HK-2 (cell line): ENCODE measurements around the gene FHL2.
"Not testable (repeated sequence)": the region's sequence is repeated elsewhere in the genome, so short reads cannot be mapped to it uniquely, and the experiment has no call there.

ENCODE experiments used
- DNase-seq: peaks from one replicate; pipeline ENCODE4 v3.0.0-alpha.2; 2018; ENCODE audit not compliant: unreplicated experiment

FHL2 gene, protein sequence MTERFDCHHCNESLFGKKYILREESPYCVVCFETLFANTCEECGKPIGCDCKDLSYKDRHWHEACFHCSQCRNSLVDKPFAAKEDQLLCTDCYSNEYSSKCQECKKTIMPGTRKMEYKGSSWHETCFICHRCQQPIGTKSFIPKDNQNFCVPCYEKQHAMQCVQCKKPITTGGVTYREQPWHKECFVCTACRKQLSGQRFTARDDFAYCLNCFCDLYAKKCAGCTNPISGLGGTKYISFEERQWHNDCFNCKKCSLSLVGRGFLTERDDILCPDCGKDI

DNA sequence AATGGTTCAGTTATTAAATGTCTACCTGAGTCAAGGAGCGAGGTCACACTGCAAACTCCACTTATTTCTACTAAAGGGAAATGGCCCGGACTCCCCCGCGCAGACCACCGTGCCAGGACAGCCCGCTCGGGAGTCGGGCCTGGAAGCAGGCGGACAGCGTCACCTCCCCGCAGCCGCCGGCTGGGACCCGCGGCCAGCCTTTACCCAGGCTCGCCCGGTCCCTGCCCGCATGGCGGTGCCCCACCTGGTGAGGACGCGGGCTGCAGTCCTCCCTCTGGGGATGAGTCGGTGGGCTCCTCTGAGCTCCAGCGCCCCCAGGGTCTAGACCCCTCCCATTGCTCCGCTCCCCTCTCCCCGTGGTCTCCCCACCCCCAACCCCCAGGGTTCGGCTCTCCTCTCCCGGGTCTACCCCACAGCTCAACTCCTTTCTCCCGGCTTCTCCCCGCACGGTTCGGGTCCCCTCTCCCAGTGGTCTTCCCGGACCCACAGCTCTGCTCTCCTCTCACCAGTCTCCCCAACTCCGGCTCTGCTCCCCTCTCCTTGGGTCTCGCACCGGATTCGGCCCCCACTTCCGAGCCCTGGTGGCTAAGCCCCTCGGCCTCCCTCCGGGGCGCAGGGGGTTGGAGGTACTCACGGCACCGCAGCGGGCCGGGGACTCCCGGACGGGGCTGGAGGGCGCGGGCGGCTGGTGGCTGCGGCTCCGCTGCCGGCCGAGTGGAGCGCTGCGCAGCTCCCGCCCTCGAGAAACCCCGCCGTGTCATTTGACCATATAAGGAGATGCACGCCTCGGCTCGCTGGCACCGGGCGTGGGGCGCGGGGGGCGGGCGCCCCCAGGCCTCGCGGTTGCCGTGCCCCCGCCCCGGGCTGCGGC, at the start of gene FHL2:
TSS of gene FHL2 (minus strand) at position 716 of the 871 bp plus-strand sequence. CDS start 12,535 bp downstream, outside the sequence.
- peak; percentile 89 for DNase-seq

- no peak for DNase-seq
Observed at GRCh38 chr2:105447476-105447875, 48.6 kb upstream of the FHL2 start.

GRCh38 chr2:105446501-105446900, 47.6 kb upstream of the FHL2 start:
- DNase-seq, result no peak

- no peak for DNase-seq
Observed at GRCh38 chr2:105445976-105446375, 47.1 kb upstream of the FHL2 start.

DNA sequence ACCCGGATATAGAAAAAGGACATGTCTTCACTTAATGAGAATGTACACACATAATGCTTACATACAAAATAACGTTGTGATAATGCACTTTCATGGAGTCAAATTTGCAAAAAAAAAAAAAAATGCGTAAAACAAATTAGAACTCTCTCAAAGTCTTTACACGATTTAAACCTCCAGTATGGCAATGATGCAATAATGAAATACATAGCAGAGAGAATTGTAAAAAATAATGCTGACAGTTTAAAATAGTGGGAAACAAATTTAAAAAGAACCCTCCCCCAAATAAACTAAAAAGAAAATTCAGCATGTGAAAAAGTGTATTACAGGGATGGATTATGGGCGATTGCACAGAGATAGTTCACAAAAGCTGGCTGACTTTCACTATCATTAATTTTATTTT, 46.6 kb upstream of the FHL2 start:
- DNase-seq, result no peak

- no peak for DNase-seq
Observed at GRCh38 chr2:105443617-105444598, 45.1 kb upstream of the FHL2 start.

GRCh38 chr2:105442721-105443120, 43.9 kb upstream of the FHL2 start:
- no peak for DNase-seq

- DNase-seq, result no peak
Observed at GRCh38 chr2:105442056-105442455, 43.2 kb upstream of the FHL2 start.

DNA sequence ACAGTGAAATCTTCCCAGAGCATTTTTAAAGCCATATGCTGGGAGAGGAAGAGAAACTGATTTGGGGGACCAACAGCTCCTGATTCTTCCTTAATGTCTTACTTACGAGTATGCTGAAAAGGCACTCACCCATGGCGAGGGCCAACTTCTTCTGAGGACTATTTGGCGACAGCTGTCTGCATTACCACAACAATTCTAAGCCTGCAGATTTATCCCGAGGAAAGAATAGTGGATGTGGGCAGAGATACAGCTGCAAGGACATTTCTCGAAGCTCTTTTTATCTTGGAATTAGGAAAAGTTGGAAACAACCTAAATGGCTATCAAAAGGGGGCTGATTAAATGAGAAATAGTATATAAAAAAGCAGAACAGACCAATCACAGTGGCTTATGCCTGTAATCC, 40.3 kb upstream of the FHL2 start:
- no peak for DNase-seq

- no peak for DNase-seq
Observed at GRCh38 chr2:105438104-105438929, 39.5 kb upstream of the FHL2 start.

GRCh38 chr2:105437708-105438103, 38.9 kb upstream of the FHL2 start:
- DNase-seq, result no peak

GRCh38 chr2:105432749-105433148, 33.9 kb upstream of the FHL2 start:
- DNase-seq, result no peak

DNA sequence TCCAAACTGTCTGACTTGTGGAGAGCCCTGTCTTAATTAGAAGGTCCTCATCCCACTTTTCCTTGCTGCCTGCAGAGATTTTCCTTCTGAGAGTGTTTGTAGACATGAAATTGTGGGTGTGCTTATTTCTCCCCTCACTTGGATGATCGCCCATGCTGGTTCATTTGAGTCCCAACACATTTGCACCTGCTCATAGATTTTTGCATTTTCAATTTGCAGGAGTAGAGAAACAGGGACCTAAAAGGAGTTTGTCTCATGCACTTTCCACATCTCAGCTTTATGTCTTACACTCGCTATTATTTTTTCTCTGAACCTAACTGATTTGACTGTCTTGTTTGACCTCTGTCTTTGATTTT, 33.2 kb upstream of the FHL2 start:
- DNase-seq, result no peak

DNA sequence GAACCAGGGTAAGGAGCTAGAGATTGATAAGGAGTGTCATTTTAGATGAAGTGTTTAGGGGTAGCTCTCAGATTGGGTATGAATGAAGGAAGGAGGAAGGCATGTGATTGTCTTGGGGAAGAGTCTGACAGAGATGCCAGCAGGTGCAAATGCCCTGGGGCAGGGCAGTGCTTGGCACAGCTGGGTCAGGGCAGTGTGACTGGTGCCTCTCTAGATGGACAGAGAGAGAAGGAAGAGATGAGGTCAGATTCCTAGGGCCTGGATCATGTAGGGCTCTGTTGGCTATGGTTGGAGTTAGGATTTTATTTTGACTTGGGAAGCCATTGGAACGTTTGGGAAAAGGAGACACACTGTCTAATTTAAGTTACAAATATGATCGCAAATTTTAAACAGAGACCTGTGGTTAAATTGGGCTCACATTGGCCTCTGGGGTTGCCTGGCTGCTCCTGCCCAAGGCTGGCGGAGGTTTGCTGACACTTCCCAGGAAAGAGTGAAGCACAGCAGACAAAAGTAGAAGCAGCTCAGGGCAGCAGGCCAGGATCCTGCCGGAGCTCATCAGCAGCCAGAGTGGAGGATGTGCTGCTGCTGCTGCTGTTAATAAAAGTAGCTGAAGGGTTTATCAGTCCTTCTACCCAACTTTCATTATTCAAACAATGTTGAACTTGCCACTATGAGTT, 32.7 kb upstream of the FHL2 start:
- no peak for DNase-seq

- DNase-seq, result no peak
Observed at GRCh38 chr2:105428387-105429018, 29.7 kb upstream of the FHL2 start.

DNA sequence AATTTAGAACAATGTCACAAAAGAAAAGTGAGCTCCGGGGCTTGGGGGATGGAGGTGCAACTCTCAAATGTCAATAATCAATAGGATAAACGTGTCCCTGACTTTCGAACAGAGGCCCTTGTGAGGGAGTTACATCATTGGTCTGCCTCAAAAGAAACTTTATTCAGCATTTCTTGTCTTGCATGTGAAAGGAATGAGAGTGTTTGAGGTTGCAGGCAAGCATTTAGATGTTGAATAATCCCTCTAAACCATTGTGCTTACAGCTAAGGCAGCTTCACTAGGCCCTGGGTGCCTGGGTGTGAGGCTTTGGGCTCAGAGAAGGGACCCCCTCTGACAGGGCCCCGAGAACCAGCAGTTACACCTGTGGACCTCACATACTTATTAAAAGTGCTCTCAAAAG, 28.6 kb upstream of the FHL2 start:
- DNase-seq, result no peak

DNA sequence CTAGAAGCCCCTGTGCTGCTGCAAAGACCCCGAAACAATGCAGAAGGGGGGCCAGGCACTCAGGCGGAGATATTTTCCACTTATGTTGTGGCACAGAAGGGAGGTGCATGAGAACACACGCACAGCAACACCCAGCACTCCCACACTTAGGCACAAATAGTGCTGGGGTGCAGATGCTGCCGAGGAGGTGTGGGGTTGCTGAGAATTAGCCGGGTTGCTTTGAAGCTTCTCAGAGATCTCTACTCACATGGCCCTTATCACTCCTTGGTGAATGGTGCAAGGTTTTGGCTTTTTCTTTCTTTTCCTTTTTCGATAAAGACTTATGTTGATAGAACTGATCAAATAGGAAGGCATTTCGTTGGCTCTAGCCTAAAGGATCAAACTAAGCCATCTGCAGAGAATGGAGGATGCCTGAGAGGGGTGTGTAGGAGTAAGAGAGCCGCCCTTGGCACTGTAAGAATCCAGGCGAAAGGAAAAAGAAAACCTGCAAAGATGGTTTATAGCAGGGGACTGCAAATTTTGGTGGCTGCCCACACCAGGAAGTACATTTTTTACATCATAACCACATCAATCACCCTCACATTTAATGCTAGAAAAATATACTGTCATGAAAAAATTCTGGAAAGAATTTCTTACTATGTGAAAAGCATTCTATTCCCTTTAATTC, 27.9 kb upstream of the FHL2 start:
- no peak for DNase-seq

DNA sequence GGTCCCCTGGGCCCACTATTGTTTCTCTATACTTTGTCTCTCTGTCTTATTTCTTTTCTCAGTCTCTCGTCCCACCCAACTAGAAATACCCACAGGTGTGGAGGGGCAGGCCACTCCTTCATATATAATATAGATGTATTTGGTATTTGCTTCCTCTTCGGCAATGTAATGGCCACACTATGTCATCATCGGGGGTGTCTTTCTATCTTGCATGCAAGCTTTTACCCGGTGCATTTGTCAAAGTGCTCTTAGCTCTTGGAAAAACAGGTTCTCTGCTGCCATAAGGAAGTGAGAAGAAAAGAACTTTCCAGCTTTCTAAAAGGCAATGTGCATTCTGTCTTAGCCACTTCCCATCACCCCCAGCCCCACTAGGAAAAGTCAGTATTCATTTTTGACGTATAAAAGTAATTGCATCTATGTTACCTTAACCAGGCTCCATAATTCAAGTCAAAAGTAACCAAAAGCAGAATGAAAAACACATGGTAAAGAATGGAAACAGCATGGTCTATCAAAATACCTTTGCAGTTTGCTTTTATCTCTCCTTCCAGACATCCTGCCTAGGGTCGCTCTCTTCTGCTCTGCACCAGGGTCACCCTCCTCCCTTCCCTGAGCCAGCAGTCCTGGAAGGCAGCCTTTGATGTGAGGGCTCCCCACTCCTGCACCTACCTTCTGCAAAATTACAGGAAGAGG, 27.2 kb upstream of the FHL2 start:
- DNase-seq, result no peak

DNA sequence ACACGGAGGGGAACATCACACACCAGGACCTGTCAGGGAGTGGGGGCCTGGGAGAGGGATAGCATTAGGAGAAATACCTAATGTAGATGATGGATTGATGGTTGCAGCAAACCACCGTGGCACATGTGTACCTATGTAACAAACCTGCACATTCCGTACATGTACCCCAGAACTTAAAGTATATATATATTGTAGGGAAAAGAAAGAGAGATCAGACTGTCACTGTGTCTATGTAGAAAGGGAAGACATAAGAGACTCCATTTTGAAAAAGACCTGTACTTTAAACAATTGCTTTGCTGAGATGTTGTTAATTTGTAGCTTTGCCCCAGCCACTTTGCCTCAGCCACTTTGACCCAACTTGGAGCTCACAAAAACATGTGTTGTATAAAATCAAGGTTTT, 26.0 kb upstream of the FHL2 start:
- not testable (repeated sequence) for DNase-seq
